H1 (cell line): ENCODE data around the gene PDE6D. TPM values are rescaled to one million over a fixed set of nuclear protein-coding genes. Genes with fewer than 3 reads are reported as not detected.

Experiments
- CTCF ChIA-PET: fragments of 300-600 bp; sonication (Branson Sonifier 250); formaldehyde crosslinking; loops from one replicate; lab custom pipeline; 2021; ENCODE audit not compliant: partially characterized antibody; lab: Charles Lee
- POLR2A ChIA-PET: fragments of 300-600 bp; sonication (Branson Sonifier 250); formaldehyde crosslinking; loops from one replicate; lab custom pipeline; 2021; ENCODE audit warnings: inconsistent platforms; ENCODE audit not compliant: partially characterized antibody; lab: Charles Lee
- DNase-seq, 2 experiments: peaks; one replicate each; pipeline versions ENCODE4 v3.0.0 to v3.0.0-alpha.2; 2010 to 2022; ENCODE audit warnings: low spot score in 2 of 2, low read depth in 1 of 2, mixed read lengths in 1 of 2
- FAIRE-seq: peaks from 2 replicates; lab custom pipeline; 2011; peaks lifted over from hg19 to GRCh38; lab: Jason Lieb, UNC
- H2AFZ ChIP-seq: 2 replicates; pipeline ENCODE4 v1.8.1; 2012; ENCODE audit warnings: low read length, inconsistent platforms
- H2AK5ac ChIP-seq: 2 replicates; pipeline ENCODE4 v1.6.1; 2013; ENCODE audit warnings: low read depth, low read length
- H2BK120ac ChIP-seq: replicated peaks from 2 replicates; pipeline ENCODE3; 2013; ENCODE audit warnings: low read depth, low read length, inconsistent platforms
- H2BK12ac ChIP-seq: 2 replicates; pipeline ENCODE4 v1.6.1; 2013; ENCODE audit warnings: low read depth, low read length
- H2BK15ac ChIP-seq: 2 replicates; pipeline ENCODE4 v1.6.1; 2013; ENCODE audit warnings: low read length
- H2BK20ac ChIP-seq: 2 replicates; pipeline ENCODE4 v1.6.1; 2013; ENCODE audit warnings: low read length
- H2BK5ac ChIP-seq: 2 replicates; pipeline ENCODE4 v1.6.1; 2013; ENCODE audit warnings: low read depth, low read length
- H3K14ac ChIP-seq: 2 replicates; pipeline ENCODE4 v1.6.1; 2013; ENCODE audit warnings: inconsistent platforms; ENCODE audit not compliant: insufficient read length
- H3K18ac ChIP-seq: 2 replicates; pipeline ENCODE4 v1.6.1; 2013; ENCODE audit warnings: low read length; ENCODE audit errors: extremely low read depth
- H3K23ac ChIP-seq: 2 replicates; pipeline ENCODE4 v1.6.1; 2013; ENCODE audit warnings: inconsistent platforms; ENCODE audit not compliant: insufficient read length
- H3K23me2 ChIP-seq: 2 replicates; pipeline ENCODE4 v1.6.1; 2013; ENCODE audit warnings: low read depth, low read length
- H3K27ac ChIP-seq: 2 replicates; pipeline ENCODE4 v1.6.1; 2011; ENCODE audit warnings: low read depth, low read length, inconsistent platforms
- H3K27me3 ChIP-seq, 4 experiments: replicated peaks in 1 of 4; 1 replicate in 1 of 4; 2 replicates in 3 of 4; pipeline versions ENCODE4 v1.6.1 to v1.8.1; 2011 to 2013; ENCODE audit warnings: low read length in 3 of 4, mild to moderate bottlenecking in 3 of 4, inconsistent platforms in 2 of 4, mixed read lengths in 2 of 4, moderate library complexity in 1 of 4; ENCODE audit not compliant: control insufficient read depth in 3 of 4, insufficient read depth in 3 of 4; ENCODE audit errors: extremely low read depth in 1 of 4
- H3K36me3 ChIP-seq, 4 experiments: 2 replicates each; pipeline versions ENCODE4 v1.6.1 to v1.8.1; 2011 to 2013; ENCODE audit warnings: mild to moderate bottlenecking in 4 of 4, low read length in 3 of 4, moderate library complexity in 2 of 4, control low read depth in 1 of 4, inconsistent platforms in 1 of 4; ENCODE audit not compliant: insufficient read depth in 4 of 4, control insufficient read depth in 2 of 4
- H3K4ac ChIP-seq: replicated peaks from 2 replicates; pipeline ENCODE3; 2013; ENCODE audit warnings: low read length, low read depth, mixed read lengths, inconsistent platforms; ENCODE audit not compliant: insufficient read length
- H3K4me1 ChIP-seq, 4 experiments: replicated peaks in 1 of 4; 1 replicate in 1 of 4; 2 replicates in 3 of 4; pipeline versions ENCODE4 v1.6.1 to v1.8.1; 2011 to 2013; ENCODE audit warnings: low read length in 3 of 4, inconsistent platforms in 2 of 4, mixed read lengths in 1 of 4; ENCODE audit not compliant: insufficient read depth in 4 of 4, control insufficient read depth in 3 of 4
- H3K4me2 ChIP-seq, 2 experiments: 2 replicates each; pipeline versions ENCODE4 v1.6.1 to v1.8.1; 2011 to 2013; ENCODE audit warnings: low read depth in 2 of 2, low read length in 2 of 2, control low read depth in 1 of 2, inconsistent platforms in 1 of 2, mild to moderate bottlenecking in 1 of 2; ENCODE audit not compliant: insufficient read depth in 1 of 2
- H3K4me3 ChIP-seq, 4 experiments: fragments of 200-600, 300-600 bp in 1 of 4; sonication (generic), shearing (Covaris generic), sonication (Bioruptor Twin) in 1 of 4; 2 replicates each; pipeline versions ENCODE4 v1.5.1 to v1.8.1; 2011 to 2016; ENCODE audit warnings: low read length in 4 of 4, low read depth in 3 of 4, control low read depth in 2 of 4, inconsistent platforms in 2 of 4, mild to moderate bottlenecking in 2 of 4, mixed read lengths in 1 of 4, moderate library complexity in 1 of 4; ENCODE audit not compliant: insufficient read depth in 2 of 4; ENCODE audit errors: extremely low read depth in 1 of 4
- H3K56ac ChIP-seq: replicated peaks from 2 replicates; pipeline ENCODE3; 2013; ENCODE audit warnings: low read depth, mild to moderate bottlenecking, mixed read lengths, low read length, inconsistent platforms; ENCODE audit not compliant: insufficient read length
- H3K79me1 ChIP-seq: 2 replicates; pipeline ENCODE4 v1.6.1; 2013; ENCODE audit warnings: low read depth, low read length, control low read depth
- H3K79me2 ChIP-seq, 2 experiments: 2 replicates each; pipeline versions ENCODE4 v1.6.1 to v1.8.1; 2012 to 2013; ENCODE audit warnings: low read length in 2 of 2, mild to moderate bottlenecking in 2 of 2, inconsistent platforms in 1 of 2; ENCODE audit not compliant: insufficient read depth in 2 of 2, control insufficient read depth in 1 of 2
- H3K9ac ChIP-seq, 4 experiments: replicated peaks in 1 of 4; 1 replicate in 1 of 4; 2 replicates in 3 of 4; pipeline versions ENCODE4 v1.6.1 to v1.8.1; 2011 to 2013; ENCODE audit warnings: low read depth in 3 of 4, low read length in 3 of 4, control low read depth in 2 of 4, mild to moderate bottlenecking in 2 of 4, moderate library complexity in 2 of 4, inconsistent platforms in 1 of 4; ENCODE audit errors: extremely low read depth in 1 of 4
- H3K9me3 ChIP-seq, 2 experiments: 2 replicates each; pipeline versions ENCODE4 v1.6.1 to v1.8.1; 2012 to 2013; ENCODE audit warnings: mild to moderate bottlenecking in 2 of 2, moderate library complexity in 2 of 2, control low read depth in 1 of 2, inconsistent platforms in 1 of 2, low read depth in 1 of 2, low read length in 1 of 2, mixed read lengths in 1 of 2; ENCODE audit not compliant: insufficient read depth in 2 of 2
- H4K20me1 ChIP-seq, 2 experiments: replicated peaks in 1 of 2; 2 replicates each; pipeline versions ENCODE3 to v1.8.1; 2011 to 2013; ENCODE audit warnings: inconsistent platforms in 2 of 2, low read length in 2 of 2, mild to moderate bottlenecking in 1 of 2; ENCODE audit not compliant: insufficient read depth in 2 of 2, control insufficient read depth in 1 of 2
- H4K5ac ChIP-seq: 2 replicates; pipeline ENCODE4 v1.6.1; 2013; ENCODE audit warnings: low read length, low read depth, mixed read lengths, inconsistent platforms; ENCODE audit not compliant: insufficient read length
- H4K8ac ChIP-seq: 2 replicates; pipeline ENCODE4 v1.8.0; 2013; ENCODE audit warnings: mild to moderate bottlenecking, moderate library complexity, low read length, inconsistent platforms; ENCODE audit not compliant: insufficient read depth; ENCODE audit errors: extremely low read depth
- H4K91ac ChIP-seq: replicated peaks from 2 replicates; pipeline ENCODE3; 2013; ENCODE audit warnings: low read length, mixed read lengths, inconsistent platforms; ENCODE audit not compliant: insufficient read length
- ATF2 ChIP-seq: IDR thresholded peaks from 2 replicates; pipeline ENCODE4 v1.6.1; 2012; ENCODE audit warnings: low read length, inconsistent platforms
- KDM1A ChIP-seq: fragments of 200-600, 300-600 bp; sonication (generic); IDR thresholded peaks from 2 replicates; pipeline ENCODE4 v1.7.1; 2016; ENCODE audit warnings: mild to moderate bottlenecking, low read length, borderline replicate concordance
- WGBS, 2 experiments: shearing (Covaris generic) in 1 of 2; methylation state at CpG; one replicate each; pipeline versions ENCODE4 v1.1.6 to v1.1.7; 2013 to 2015; ENCODE audit warnings: low lambda C conversion rate in 2 of 2, mixed read lengths in 2 of 2, inconsistent platforms in 1 of 2, low coverage in 1 of 2, missing lambda C conversion rate in 1 of 2; ENCODE audit not compliant: insufficient replicate concordance in 2 of 2, insufficient coverage in 1 of 2, insufficient read length in 1 of 2; ENCODE audit errors: extremely low coverage in 1 of 2, missing lambda C conversion rate in 1 of 2; 5-methylcytosine and 5-hydroxymethylcytosine counted together
- polyA plus RNA-seq, 7 experiments: library from polyadenylated mRNA; depleted of rRNA in 3 of 7; stranded (reverse) in 5 of 7; unstranded in 2 of 7; fragments of >200 nt in 5 of 7; fragments of 200-250 nt in 2 of 7; gene quantifications; 1 replicate in 5 of 7; 2 replicates in 1 of 7; 4 replicates in 1 of 7; pipeline versions ENCODE4 v1.2.1 to v1.2.3, GENCODE V29; 2011 to 2013; ENCODE audit warnings: missing spikeins in 2 of 7, mixed read lengths in 2 of 7
- total RNA-seq: library from RNA; stranded (reverse); fragmentation: NEBNext Ultra II Directional; extraction: Animal tissue kit (Norgen Biotek cat#: 25700); gene quantifications from 2 replicates; pipeline ENCODE4 v1.2.1, GENCODE V29; 2021

Gene PDE6D
- total and polyA plus RNA-seq, 2 of the 8 experiments (the other 6 are each of a cell fraction or from before 2014, with no cell fraction given): 33.7 to 63.9 TPM

GRCh38 chr2:231769170-231770136, 11.6 kb downstream of the PDE6D start:
- Histone ChIP-seq H4K5ac (no peak overlapping the region), H4K91ac (no peak overlapping the region), H3K4me1 (no peaks in the 10 kb centered on the region; a peak in 1 of 7 replicates), H3K79me2 (no peaks in the 10 kb centered on the region; a peak in 1 of 4 replicates), H2BK12ac (no peak overlapping the region), H3K56ac (no peak overlapping the region), H3K4me2 (no peak overlapping the region), H3K27ac (no peak overlapping the region), H3K36me3 (no peaks in the 10 kb centered on the region), H2BK20ac (no peak overlapping the region), H3K27me3 (no peaks in the 10 kb centered on the region), H4K20me1 (no peaks in the 10 kb centered on the region), H4K8ac (no peak overlapping the region), H2AK5ac (no peak overlapping the region), H3K4me3 (no peak overlapping the region), H2BK5ac (no peak overlapping the region), H3K23ac (no peak overlapping the region), H2BK15ac (no peak overlapping the region), H3K14ac (no peak overlapping the region), H3K23me2 (no peaks in the 10 kb centered on the region), H3K4ac (no peak overlapping the region), H3K79me1 (no peaks in the 10 kb centered on the region), H2BK120ac (no peak overlapping the region), H3K18ac (no peak overlapping the region), H3K9ac (no peak overlapping the region), H3K9me3 (no peaks in the 10 kb centered on the region), H2AFZ (no peak overlapping the region)
- ChIA-PET POLR2A (interaction anchor here (0.7 to 1.6 kb wide), 3 partner anchors 24 to 89 kb away, joined by 3 to 5 read pairs (median 3); partner anchors contain the start of gene PTMA), CTCF (interaction anchor here (0.8 kb wide), 1 partner anchor 9 kb away, joined by 3 read pairs; no protein-coding TSS in a partner anchor)
- FAIRE-seq: no peak
- DNase-seq: no peak
- peak; percentile 45; the same call in 1 of the 2 replicates for TF ChIP-seq KDM1A
- no peak for TF ChIP-seq ATF2
- 87% methylated on average over 6 of the region's 6 CpGs; no CpG with 5 or more reads in 1 of the 2 experiments for WGBS, 2 experiments
